ENCODE measurements around the gene ARPP19.

Gene ARPP19

DNA sequence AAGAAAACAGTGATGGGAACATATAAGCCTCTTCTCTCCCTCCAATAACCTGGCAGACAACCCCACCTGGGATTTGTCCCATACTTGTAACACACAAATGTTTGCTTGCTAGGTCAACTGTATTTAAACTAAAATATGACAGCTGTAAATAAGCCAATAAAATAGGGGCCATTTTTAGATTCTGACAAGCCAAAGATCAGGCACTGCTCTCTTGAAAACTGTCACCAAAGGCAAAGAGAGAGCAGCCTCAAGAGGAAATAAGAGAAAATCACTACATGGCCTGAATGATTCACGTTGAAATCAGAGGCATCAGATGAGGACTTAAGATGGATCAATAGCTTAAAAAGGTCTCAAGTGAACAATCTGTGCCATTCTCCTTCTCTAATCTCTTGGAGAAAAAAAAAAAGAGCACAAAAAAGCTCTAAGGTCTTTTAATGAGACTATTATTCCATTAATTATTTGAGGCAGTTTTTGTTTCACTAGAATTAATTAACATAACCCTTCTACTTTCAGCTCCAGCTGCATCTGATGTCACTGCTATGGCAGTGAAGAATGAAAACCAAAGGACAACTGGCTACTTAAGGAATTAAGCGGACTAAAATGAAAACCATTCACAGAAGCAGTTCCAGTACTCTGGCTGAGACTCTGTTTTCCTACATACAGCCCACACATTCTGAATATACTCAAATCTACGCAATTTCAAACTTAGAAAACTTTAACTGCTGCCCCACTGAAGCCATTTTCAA lies 59.2 kb downstream of the ARPP19 start:
- no peak for FAIRE-seq

DNA sequence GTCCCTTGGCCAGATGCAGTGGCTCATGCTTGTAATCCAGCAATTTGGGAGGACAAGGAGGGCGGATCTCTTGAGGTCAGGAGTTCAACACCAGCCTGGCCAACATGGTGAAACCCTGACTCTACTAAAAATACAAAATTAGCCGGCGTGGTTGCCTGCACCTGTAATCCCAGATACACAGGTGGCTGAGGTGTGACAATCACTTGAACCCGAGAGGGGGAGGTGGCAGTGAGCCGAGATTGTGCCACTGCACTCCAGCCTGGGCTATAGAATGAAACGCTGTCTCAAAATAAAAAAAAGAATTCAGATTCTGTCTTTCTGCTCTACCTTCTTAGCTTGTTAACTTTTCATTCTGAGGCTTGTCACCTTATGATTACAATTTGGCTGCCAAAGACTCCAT lies 62.3 kb downstream of the ARPP19 start:
- FAIRE-seq, result no peak

DNA sequence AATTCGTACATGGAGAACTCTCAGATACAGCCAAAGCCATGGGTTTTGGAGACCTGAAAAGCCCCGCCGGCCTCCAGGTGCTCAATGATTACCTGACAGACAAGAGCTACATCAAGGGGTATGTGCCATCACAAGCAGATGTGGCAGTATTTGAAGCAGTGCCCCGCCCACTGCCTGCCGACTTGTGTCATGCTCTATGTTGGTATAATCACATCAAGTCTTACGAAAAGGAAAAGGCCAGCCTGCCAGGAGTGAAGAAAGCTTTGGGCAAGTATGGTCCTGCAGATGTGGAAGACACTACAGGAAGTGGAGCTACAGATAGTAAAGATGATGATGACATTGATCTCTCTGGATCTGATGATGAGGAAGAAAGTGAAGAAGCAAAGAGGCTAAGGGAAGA lies 63.7 kb downstream of the ARPP19 start:
- no peak for FAIRE-seq

DNA sequence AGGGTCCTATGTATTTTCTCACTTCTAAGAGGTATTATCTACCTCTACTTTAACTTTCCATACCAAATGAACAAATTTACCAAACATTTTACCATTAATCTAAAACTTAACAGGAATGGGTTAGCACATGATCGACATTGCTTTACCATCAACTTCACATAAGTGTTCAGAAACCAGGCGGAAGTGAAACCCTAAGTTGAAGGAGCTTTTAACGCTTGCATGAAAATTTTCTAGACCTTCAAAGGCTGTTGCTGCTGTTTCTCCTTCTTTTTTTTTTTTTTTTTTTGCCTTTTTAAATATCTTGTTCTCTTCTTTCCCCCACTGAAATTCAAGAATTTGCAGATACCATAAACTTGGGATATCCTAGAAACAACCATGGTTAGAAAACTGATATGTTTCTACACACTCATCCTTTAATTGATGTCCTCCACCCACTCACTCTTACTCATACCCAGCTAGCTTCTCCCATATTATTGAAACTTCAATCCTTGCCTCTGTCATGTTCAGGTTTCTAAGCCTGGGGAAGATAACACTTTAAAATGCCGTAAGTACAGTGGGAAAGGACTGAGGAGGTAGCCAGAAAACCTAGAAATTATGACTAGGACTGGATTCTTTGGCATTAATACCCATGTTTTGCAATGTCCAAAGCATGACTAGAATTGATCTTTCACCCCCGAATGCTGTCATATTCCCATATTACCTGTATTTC lies 64.9 kb downstream of the ARPP19 start:
- FAIRE-seq, result no peak

DNA sequence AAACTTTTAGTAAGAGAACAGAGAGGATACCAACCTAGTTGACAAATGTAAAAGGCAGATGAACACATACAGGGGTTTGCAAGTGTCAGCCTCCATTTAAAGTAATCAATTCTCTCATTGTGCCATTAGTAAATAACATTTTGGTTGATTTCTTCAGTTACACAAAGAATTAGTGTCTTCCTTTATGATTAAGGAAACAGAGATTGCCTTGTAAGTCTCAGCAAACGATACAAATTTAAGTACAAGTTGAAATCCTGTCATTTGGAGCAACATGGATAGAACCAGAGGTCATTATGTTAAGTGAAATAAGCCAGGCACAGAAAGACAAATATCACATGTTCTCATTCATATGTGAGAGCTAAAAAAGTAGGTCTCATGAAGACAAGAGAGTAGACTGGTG lies 66.2 kb downstream of the ARPP19 start:
- FAIRE-seq, result no peak

DNA sequence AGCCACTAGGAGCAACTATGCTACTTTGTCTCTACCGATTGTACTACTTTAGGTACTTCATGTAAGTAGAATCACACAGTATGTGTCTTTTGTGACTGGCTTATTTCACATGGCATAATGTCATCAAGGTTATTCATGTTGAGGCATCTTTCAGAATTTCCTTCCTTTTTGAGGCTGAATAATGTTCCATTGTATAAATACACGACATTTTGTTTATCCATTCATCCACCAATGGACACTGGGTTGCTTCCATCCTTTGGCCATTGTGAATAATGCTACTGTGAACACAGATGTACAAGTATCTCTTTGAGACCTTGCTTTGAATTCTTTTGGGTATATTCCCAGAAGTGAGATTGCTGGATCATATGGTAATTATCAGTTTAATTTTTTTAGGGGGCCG lies 69.3 kb downstream of the ARPP19 start:
- FAIRE-seq, result no peak

DNA sequence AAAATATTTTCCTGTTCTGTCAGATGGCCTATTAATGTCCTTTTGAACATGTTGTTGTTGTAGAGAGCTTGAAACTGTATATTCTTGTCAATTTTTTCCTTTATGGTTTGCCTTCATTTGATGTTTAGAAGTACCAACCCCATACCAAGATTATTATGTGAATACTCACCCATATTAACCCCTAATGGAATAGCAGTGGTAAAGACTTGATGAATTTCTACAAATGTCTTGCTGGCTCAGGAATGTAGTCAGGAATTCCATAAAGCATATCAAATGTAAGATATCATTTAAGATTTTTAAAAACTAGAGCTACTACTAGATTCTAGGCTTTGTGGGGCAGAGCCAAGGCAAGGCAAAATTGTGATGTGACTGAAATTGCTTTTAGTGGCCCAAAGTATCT lies 70.1 kb downstream of the ARPP19 start:
- no peak for FAIRE-seq

Data from TTC549 (cell line).